CD4-positive, alpha-beta T cell treated with Interleukin-17A for 4 hours (primary cell): ENCODE data around the gene CDYL2.

Source experiments
- DNase-seq: peaks from one replicate; pipeline ENCODE4 v3.0.0-alpha.2; 2020; ENCODE audit warnings: mixed read lengths

The CDYL2 gene

GRCh38 chr16:80704751-80705505, 99.5 kb downstream of the CDYL2 start:
- DNase-seq: no peak

GRCh38 chr16:80703131-80704071, 101.0 kb downstream of the CDYL2 start:
- no peak for DNase-seq

GRCh38 chr16:80702696-80703095, 101.7 kb downstream of the CDYL2 start:
- DNase-seq: no peak

GRCh38 chr16:80700558-80700957, 103.8 kb downstream of the CDYL2 start:
- DNase-seq: no peak

DNA sequence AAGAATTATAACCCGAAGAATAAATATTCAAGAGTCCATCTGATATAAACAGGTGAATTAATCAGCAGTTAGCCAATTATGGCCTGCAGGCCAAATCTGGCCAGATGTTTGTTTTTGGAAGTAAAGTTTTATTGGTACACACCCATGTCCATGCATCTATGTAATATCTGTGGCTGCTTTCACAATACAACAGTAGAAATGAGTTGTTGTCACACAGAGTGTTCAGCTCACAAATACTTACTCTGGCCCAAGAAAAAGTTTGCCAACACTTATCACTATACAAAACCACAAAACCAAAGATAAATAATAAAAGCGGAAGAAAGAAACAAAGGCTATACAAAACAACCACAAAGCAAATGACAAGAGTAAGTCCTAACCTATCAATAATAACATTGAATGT, 109.4 kb downstream of the CDYL2 start:
- no peak for DNase-seq

- no peak for DNase-seq
Observed at GRCh38 chr16:80693553-80693952, 110.8 kb downstream of the CDYL2 start.

- no peak for DNase-seq
Observed at GRCh38 chr16:80692270-80692669, 112.1 kb downstream of the CDYL2 start.

GRCh38 chr16:80691111-80691741, 113.2 kb downstream of the CDYL2 start:
- DNase-seq: no peak

GRCh38 chr16:80689487-80689886, 114.9 kb downstream of the CDYL2 start:
- DNase-seq: no peak

GRCh38 chr16:80687606-80688005, 116.8 kb downstream of the CDYL2 start:
- no peak for DNase-seq

DNA sequence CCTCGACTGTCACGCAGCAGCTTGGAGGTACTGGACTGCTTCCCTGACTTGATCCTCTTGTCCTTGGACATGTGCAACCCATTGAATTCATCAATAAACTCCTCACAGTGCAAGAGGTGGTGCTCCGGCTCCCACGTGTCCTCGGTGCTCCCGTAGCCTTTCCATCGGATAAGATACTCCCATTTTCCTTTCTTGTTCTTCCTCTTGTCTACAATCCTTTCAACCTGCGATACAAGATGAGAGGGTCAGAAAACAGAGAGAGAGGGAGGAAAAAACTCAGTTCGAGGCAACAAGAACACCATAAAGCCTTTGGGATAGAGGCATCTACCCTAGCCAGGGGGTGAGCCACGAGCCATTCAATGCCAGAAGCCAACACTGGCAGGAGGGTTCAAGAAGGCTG, 119.5 kb downstream of the CDYL2 start:
- DNase-seq: no peak

DNA sequence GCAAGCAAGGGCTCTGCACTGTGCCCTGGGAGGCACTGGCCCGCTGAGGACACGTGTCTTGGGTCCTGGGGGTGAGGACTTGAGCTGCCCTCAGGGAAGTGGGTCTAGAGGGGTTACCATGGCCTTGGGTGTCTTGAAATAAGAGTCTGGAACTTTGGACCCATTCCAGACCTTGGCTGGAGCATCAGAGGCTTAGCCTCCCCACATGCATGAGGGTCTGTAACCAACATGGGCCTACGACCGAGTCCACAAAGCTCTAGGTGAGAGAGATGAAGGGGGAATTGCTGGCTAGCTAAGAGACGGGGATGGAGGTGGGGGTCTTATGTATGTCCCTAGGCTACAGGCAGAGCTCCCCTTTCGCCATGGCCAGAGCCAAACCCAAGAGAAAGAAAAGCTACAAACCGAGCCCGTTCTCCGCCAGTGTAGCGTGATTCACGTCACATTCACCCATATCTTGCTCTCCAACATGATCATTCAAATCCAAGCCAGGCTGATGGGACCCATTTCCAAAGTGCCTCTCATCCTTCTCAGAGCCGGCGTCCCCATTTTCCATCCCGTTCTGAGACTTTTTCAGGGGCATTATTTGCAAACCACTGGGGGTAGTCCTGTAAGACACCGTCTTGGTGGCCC, 120.1 kb downstream of the CDYL2 start:
- no peak for DNase-seq

GRCh38 chr16:80683646-80684045, 120.8 kb downstream of the CDYL2 start:
- DNase-seq: no peak

GRCh38 chr16:80682421-80683070, 121.9 kb downstream of the CDYL2 start:
- DNase-seq: no peak

- no peak for DNase-seq
Observed at GRCh38 chr16:80681436-80681835, 123.0 kb downstream of the CDYL2 start.

DNA sequence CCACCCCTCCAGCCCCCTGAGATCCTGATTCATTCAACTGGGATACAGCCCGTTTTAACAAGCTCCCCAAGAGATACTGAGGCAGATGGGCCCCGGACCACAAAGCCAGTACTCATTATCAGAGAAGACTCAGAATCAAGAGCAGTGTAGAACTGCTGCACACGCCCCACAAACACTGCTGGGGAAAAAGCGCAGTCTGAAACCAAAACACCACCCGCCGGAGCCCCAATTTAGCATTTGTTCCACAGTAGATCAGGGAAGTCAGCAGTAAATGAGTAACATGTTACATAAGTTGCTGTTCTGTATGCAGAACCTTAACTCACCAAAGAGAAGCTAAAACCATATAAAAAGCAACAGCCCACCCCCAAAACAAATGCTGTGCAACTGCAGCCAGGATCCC, 123.6 kb downstream of the CDYL2 start:
- no peak for DNase-seq

GRCh38 chr16:80680046-80680445, 124.4 kb downstream of the CDYL2 start:
- no peak for DNase-seq

DNA sequence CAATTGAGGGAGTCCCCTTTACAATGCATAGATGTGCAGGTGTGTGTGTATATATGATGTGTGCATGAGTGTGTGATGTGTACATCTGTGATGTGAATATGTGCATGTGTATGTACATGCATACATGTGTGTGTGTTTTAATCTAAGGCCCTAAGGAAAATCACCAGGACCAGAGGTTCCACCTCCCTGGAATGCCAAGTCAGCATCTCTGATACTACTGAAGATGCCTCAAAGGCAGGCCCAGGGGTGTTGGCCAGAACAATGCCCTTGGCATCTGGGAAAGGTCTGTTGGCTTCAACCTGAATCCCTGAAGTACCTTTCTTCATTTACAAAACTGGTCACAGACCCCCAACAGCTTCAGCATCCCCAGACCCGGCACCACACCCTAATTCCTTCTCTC, 129.5 kb downstream of the CDYL2 start:
- no peak for DNase-seq

DNA sequence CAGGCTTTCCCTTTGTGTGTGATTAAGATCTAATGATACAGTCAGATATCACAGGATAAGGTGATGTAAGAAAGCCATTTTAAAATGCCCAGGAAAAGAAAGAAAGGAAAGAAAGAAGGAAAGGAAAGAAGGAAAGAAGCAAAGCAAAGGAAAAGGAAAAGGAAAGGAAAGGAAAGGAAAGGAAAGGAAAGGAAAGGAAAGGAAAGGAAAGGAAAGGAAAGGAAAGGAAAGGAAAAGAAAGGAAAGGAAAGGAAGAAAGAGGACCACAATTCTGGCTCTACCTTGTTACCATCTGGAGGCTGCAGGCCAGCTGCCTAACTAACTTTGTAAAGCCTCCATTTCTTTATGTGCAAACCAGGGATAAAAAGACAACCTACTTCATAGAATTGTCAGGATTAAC, 132.0 kb downstream of the CDYL2 start:
- no peak for DNase-seq

DNA sequence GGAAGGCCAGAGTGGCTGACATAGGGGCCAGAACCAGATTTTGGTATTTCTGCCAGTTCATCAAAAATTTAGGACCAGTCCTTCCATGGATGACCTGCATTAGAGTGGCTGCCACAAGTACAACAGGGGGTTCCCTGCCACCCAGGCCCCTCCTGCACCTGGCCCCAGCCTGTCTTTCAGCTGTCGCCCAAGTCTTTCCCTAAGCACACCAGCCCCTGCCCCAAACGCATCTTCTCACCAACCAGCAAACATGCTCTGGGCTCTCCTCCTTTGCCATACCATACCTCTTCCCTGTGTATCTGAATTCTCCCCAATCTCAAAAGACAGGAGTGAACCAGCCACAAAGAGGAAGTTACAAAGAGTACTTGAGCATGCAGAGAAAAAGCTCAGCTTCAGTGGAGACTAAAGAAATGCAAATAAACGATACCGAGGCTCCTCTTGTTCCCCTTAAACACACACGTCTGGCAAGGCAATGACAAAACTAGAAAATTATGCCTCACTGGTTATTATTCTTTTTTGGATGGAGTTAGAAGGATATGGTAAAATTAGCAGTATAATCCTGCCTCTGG, 133.0 kb downstream of the CDYL2 start:
- DNase-seq: no peak

- no peak for DNase-seq
Observed at GRCh38 chr16:80670170-80670865, 134.1 kb downstream of the CDYL2 start.

DNA sequence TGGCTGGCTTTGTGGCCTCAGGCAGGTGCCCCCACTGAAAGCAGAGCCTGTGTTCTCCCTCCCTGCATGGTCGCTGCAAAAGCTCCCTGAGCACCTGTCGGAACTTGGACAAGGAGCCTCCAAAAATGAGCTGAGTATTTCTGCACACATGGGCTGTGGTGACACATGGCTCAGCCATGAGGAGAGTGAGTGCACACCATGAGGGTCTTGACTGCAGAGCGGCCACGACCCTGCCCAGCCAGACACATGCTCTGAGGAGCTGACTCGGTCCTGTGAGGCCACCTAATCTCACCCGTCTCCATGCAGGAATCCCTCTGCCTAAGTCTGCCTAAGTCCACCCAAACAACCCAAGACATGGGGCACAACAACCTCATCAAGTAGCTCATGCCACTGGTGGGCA, 134.7 kb downstream of the CDYL2 start:
- no peak for DNase-seq
